HG03432 (cell line): Measurements from ENCODE around the gene MYH14.

Experiments used
- ATAC-seq: cut with Tn5 transposase; IDR thresholded peaks from one replicate; pipeline ENCODE4 v1.9.1; 2021; ENCODE audit warnings: mild to moderate bottlenecking, moderate library complexity; ENCODE audit not compliant: unreplicated experiment

MYH14 gene

GRCh38 chr19:50358483-50359327, 155.3 kb downstream of the MYH14 start:
- ATAC-seq = no peak

- no peak for ATAC-seq
Observed at GRCh38 chr19:50359328-50359818, 156.0 kb downstream of the MYH14 start.
